GM18867 (cell line): ENCODE measurements around the gene PORCN.

Experiments used
- ATAC-seq: cut with Tn5 transposase; IDR thresholded peaks from one replicate; pipeline ENCODE4 v1.9.1; 2021; ENCODE audit warnings: mild to moderate bottlenecking, moderate library complexity; ENCODE audit not compliant: unreplicated experiment

Gene PORCN

DNA sequence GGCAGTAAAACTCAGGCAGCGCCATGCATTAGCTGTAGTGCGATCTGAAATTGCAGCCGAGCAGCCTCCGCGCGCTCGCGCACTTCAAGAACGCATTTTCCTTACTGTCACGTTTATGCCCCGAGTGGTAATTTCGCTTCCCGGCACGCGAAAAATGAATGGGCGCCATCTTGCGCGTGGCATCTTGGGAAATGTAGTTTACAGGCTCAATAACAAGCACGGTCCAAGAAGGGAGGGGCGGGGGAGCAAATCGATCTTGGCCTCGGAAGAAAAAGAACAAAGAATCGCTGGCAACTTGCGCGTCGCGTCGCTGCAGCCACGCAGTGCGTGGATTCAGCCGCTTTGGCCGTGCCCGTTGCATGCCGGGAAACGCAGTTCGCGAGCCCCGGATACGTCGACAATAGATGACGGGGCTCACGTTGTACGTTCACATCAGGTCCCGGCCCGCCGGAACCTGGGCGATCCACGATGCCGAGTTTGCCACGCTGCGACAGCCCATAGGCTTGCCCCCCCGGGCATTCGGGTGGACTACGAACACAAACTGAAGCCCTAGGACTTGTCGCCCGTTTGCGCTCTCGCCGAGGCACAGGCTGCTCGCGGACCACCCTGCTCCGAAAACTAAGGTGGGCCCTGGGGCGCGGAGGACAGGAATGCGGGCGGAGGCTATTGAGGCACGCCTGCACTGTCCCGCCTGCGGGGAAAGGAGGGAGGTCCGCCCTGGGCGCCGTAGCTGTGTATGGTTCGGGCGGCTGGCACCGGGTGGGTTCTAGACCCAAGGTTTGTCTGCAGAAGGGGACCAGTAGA is 32.8 kb upstream of the PORCN start, which contains the start of gene FTSJ1:
FTSJ1 (plus strand) TSS at position 426 of the 804 bp plus-strand sequence. CDS start 1,849 bp downstream, outside the sequence.
- peak; percentile 87 for ATAC-seq

DNA sequence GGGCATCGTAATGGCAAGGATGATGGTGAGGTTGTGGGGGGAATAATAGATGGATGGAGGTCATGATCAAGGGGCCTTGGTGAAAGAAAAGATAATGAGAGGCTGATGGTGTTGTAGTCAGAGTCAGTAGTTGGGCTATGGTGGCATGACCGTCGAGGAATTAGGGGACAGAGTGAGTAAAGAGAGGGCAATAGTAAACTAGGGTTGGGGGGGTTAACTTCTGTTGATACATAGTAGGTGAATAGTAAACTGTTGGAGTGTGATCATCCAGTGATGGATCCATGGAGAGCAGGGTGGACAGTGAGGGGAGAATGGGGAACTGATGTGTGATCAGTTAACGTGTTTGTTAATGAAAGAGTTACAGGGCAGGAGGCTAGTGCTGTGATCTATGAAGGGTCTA is 31.9 kb upstream of the PORCN start:
- ATAC-seq, result no peak

DNA sequence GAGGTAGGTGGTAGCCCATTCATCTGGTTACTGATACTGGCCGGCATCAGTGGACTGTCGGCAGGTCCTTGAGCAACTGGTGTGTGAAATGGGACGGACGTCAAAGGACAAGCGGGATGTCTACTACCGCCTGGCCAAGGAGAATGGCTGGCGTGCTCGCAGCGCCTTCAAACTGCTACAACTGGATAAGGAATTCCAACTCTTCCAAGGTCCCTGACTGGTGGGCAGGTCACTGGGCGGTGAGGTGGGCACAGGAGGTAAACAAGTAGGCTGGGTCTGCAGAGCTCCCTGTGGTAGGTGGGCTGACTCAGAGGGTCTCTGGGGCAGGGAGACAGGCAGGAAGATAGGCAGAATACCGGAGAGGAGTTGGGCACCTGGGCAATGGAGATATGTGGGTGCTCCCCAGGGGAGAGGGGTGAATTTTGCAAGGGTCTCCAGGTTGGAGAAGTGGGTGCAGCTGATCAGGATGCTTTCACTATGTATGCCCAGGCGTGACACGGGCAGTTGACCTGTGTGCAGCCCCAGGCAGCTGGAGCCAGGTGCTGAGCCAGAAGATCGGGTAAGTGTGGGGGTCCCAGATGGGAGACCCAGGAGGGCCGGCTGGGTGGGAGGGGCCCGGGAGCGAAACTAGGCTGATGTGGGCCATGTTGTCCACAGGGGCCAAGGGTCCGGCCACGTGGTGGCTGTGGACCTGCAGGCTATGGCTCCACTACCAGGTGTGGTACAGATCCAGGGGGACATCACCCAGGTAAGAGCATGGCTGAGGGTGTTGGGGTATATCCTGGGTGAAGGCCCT is 30.6 kb upstream of the PORCN start:
- ATAC-seq, result no peak

DNA sequence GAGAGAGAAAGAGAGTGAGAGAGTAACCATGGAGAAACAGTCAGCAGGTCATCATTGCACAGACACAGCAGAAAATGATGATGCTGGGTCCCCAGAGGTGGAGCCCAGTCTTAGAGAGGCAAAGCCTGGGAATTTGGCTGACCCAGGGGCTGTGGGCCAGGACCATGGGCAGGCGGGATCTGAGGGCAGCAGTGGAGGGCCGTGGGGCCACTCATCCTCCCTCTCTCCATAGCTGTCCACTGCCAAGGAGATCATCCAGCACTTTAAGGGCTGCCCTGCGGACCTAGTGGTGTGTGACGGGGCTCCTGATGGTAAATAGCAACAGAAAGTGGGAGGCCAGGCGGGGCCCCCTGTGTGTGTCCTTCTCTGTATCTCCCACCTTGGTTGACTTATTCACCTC is 30.0 kb upstream of the PORCN start:
- no peak for ATAC-seq

DNA sequence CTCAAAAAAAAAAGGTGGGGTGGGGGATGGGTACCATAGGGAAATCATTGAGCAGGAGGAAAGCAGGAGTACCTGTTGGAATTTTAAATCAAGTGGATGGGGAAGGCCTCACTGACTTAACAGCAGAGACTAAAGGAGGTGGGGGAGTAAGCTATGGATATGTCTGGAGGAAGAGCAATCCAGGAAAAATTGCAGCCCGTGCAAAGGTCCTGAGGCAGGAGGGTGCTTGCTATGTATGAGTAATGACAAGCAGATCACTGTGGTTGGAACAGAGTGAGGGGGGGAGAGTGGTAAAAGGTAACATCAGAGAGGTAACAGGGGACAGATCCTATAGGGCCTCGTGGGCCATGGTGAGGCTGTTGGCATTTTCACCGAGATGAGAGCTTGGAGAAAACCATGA is 28.6 kb upstream of the PORCN start:
- no peak for ATAC-seq

DNA sequence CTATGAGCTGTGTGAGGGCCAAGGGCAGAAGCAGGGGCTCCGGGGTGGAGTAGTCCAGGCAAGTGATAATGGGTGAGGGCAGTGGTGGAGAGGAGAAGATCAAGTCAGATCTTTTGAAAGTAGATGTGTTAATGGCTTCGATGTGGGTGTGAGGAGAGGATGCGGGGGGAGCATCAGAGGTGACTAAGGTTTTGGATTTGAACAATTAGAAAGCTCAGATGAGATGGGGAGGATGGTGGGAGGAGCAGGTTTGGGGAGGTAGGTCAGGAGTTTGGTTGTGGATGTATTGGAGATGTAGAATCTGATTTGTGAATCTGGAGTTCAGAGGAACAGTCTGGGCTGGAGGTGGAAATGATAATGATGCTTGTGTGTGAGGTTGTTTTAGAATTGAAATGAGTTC is 28.2 kb upstream of the PORCN start:
- no peak for ATAC-seq

DNA sequence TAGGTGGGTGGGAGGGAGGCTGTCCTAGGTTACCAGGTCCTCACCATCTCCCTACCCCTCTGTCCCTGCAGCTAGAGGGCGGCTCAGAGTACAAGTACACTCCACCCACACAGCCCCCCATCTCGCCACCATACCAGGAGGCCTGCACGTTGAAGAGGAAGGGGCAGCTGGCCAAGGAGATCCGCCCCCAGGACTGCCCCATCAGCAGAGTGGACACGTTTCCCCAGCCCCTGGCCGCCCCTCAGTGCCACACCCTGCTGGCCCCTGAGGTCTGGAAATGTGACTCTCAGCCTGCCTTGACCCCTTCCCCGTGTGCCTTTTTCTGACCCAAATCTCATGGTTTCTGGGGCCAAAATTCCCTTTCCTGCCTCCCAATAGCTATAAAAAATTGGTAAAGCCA is 26.3 kb upstream of the PORCN start:
- ATAC-seq, result no peak

DNA sequence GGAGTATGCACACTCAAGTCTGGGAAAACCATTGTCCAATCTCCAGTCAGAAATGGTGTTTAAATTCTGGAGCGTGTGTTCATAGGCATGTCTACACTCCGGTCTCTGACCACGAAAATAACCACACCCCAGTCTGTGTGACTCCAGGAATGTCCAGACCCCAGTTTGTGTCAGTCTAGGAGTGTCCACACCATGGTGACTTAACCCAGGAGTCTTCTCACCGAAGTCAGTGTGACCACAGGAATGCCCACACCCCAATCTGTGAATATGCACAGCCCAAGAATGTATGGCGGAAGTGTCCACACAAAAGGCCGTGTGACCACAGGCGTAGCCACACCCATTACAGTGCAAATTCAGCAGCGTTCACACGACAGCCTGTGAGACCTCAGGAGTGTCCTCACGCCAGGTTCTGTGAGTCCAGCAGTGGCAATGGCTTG is 21.4 kb upstream of the PORCN start:
- no peak for ATAC-seq

DNA sequence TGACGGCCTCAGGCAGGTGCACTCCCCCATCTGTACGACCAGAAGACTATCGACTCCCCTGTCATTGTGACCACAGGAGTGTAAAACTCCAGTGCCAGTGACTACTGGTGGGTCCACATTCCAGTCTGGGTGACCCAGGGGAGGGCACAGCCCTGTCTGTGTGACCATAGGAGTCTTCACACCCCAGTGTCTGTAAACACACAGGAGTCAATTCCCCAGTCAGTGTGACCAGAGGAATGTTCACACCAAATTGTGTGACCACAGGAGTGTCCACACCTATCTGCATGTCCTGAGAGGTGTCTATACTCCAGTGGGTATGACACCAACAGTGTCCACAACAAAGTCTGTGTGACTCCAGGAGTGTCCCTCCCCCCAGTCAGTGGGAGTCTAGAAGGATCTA is 20.8 kb upstream of the PORCN start:
- no peak for ATAC-seq

DNA sequence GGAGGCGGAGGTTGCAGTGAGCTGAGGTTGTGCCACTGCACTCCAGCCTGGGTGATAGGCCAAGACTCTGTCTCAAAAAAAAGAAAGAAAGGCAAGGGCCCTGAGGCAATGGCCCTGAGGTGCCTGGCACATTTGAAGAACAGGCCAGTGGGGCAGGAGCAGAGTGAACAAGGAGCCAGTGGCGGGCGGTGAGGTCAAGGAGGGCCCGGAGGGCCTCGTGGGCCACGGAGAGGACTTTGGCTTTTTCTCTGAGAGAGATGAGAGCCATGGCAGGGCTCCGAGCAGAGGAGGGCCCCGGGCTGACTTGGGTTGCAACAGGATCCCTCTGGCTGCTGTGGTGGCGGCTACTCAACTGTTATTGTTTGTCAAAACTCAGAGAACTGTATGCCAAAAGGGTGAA is 19.5 kb upstream of the PORCN start:
- ATAC-seq, result no peak

DNA sequence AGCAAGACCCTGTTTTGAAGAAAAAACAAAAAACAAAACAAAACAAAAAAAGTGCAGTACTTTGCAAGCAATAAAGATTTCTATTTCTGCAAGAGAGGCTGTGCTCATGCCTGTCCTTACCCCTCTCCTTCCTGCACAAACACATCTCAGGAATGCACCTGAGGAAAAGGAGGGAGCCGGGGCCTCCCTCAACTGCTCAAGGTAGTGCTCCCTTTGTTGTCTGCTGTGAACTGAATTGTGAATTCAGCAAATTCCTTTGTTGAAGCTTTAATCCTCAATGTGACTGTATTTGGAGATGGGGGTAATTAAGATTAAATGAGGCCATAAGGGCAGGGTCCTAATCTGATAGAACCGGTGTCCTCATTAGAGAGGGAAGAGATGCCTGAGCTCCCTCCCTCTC is 18.9 kb upstream of the PORCN start:
- ATAC-seq, result no peak

DNA sequence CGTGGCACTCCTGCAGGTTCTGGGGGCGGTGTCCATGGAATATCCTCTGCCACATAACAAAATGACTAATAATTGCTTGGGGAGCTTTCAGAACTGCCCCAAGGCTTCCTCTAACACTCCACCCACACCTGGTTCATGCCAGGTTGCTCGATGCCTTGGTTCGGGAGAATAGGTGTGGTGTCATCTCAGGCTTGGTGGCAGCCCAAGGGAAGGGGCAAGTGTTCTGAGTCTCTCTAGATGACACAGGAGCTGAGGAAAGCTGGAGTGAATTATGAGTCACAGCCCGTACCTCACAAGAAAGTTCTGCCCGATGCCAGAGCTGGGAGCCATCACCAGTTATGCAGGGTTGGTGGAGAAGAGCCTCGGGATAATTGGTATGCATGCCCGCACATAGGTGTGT is 18.1 kb upstream of the PORCN start:
- no peak for ATAC-seq

DNA sequence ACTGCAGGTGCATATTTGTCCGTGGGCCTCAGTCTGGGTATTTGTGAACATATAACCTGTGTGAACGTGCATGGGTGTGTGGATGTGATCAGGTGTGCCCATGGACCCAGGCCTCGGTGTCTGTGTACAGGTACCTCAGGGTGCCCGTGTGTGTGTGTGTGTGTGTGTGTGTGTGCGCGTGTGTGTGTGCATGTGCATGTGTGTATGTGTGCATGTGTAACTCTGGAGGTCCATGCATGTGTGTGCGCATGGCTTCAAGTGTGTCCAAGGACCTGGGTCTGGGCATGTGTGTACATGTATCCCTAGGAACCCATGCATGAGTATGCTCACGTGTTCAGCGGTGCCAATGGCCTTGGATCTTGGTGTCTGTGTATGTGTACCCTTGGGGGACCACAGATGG is 17.0 kb upstream of the PORCN start:
- no peak for ATAC-seq

DNA sequence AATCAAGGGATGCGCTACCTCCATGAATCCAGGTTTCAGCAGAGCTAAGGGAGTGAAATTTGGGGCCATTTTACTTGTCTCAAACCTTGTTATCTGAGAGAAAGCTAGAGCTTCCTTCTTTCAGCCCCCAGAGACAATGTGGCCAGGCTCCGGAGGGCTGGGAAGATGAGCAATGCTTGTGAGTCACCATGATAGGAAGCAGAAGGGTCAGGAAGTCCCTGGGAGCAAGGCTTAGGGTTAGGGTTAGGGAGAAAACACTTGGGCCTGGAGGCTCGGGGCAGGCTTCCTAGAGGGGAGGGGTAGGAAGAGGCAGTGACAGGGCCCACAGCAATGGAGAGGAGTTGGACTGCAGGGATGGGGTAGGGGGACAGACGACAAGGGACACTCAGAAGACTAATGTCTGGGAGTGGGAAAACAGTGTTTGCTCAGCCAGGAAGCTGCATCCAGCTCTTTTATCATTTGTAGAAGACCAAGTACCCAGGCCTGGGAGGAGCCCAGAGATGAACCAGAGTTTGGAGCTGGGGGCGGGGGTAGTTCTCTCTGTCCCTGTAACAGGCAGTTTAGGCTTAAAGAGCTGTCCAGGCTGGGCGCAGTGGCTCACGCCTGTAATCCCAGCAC is 16.4 kb upstream of the PORCN start:
- no peak for ATAC-seq

DNA sequence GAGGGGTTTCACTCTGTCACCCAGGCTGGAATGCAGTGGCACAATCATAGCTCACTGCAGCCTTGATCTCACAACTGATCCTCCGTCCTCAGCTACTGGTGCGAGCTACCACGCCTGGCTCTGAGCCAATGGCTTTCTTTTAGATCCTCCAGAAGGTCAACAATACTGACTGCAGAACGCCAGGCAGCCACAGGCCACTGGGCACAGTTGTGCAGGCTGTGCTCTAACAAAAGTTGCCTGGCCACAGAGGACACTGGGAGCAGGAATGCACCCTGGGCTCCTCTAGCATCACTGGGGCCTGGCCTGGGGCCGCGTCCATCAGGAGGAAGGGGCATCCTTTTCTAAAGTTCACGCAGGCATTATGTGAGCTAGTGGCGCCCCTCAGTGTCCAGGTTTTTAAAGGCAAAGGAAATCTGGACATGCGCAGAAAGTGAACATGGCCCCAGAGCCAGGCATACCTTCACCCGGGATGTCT is 14.9 kb upstream of the PORCN start:
- no peak for ATAC-seq

DNA sequence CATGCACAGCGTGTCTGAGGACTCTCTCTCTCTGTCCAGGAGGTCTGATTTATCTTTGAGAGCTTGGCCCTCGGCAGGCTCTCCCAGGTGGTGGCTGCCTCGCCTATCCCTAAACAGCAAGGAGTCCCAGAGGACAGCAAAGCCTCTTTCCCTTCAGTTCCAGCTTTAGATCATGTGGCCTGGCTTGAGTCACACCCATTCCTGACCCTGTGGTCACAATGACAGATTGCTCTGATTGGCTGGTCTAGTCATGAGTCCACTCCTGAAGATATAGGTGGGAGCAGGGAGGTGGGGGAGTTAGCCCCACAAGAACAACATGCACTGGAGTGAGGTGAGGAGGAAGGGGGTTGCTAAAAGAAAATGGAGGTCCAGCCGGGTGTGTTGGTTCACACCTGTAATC is 12.1 kb upstream of the PORCN start:
- ATAC-seq, result no peak

DNA sequence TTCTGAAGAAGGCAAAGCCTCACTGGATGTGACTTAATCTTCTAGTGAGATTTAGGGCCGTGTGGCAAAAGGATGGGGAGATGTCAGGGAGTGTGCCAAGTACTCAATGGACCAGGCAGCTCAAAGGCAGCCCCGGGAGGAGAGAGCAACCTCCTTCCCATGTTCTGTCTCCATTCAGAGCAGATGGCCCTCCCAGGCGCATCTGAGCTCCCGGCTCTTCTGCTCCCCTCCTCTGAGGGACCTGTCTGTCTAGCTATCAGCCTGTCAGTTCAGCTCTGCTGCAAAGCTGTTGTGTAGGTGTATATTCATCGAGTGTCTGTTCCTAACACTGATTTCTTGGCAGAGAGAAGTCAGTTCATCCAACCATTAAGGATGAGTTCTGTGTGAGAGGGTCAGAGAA is 10.9 kb upstream of the PORCN start:
- no peak for ATAC-seq

DNA sequence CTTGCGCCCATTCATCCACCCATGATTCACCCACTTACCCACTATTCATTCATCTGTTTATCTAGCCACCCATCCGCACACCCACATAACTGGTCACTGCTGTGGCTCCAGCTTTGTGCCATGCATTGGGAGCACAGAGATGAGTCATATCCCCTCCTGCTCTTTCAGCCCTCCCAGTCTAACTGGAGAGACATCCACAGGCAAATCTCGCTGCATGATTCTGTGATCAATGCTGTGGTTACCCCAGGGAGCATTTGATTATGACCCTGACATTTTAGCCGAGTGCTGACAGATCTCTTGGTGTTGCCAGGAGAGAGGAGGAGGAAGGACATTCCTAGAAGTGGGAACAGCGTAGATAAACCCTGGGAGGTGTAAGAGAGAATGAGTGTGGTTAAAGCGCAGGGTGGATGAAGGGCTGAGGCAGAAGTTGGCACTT is 10.4 kb upstream of the PORCN start:
- no peak for ATAC-seq

DNA sequence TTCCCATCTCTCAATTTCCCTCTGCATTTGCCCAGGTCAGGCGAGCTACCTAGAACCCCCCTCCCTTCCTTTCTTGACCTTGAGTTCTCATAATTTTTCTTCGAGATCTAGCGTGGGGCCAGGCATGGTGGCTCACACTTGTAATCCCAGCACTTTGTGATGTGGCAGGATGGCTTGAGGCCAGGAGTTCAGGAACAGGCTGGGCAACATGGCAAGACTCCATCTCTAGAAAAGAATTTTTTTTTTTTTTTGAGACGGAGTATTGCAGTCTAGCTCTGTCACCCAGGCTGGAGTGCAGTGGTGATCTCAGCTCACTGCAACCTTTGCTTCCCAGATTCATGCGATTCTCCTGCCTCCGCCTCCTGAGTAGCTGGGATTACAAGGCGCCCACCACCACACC is 4.5 kb upstream of the PORCN start:
- no peak for ATAC-seq

DNA sequence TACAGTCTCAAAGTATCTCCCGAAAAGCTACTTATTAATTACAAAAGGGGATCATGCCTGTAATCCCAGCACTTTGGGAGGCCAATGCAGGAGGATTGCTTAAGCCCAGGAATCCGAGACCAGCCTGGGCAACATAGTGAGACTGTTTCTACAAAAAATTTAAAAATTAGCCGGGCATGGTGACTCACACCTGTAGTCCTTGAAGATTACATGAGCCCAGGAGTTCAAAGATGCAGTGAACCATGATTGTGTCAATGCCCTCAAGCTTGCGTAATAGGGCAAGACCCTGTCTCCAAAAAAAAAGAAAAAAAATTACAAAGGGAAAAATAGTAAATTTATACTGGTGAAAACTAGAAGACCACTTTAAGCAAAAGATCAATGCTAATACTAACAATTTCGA is 3.3 kb upstream of the PORCN start:
- no peak for ATAC-seq

DNA sequence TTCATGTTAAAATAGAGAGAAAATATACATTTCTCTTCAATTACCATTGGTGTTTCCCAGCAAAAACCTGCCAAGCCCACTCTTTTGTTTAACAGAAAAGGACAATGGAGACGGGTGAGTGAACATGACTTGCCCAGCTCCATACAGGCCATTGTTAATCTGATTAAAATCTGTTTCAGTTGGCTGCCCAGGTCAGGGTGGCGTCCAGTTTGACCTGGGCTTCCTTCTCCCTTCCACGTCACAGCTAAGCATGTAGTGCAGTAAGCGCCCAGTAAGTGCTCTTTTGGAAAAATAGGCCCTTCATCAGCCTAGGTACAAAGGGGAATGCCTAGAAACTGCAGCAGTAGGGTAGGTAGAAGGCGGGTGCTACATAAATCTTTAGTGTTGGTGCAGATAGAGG is 1.5 kb upstream of the PORCN start:
- ATAC-seq, result no peak

DNA sequence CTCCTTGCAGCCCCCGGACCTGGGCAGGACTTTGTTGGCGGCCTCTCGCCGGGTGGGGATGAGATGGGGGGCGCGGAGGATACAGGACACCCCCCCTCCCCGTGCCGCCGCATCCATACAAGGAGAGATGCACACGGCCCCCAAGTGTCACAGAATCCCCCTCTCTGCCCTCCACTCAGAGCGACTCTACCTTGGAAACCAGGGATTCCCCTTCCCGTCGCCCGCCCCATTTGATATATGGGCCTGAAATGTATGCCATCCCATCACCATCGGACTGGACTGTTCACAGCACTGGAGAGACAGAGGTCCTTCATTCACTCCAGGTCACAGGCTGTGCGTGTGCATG is 426 bp downstream of the PORCN start:
- ATAC-seq, result no peak
